H9 (cell line): ENCODE data around the gene COPS4. TPM values are rescaled to one million over a fixed set of nuclear protein-coding genes. Genes with fewer than 3 reads are reported as not detected.

ENCODE experiments used
- DNase-seq: peaks from one replicate; pipeline ENCODE4 v3.0.0-alpha.2; 2017
- H2AFZ ChIP-seq: one replicate; pipeline ENCODE4 v1.6.1; 2013; ENCODE audit warnings: mild to moderate bottlenecking, low read length, control low read depth, moderate library complexity
- H2AK5ac ChIP-seq: 2 replicates; pipeline ENCODE4 v1.6.1; 2013; ENCODE audit warnings: low read length, control low read depth, mixed read lengths; ENCODE audit not compliant: insufficient read length
- H2BK120ac ChIP-seq: one replicate; pipeline ENCODE4 v1.6.1; 2013; ENCODE audit warnings: low read depth, mild to moderate bottlenecking, low read length, control low read depth, inconsistent platforms; ENCODE audit not compliant: poor library complexity, severe bottlenecking
- H2BK12ac ChIP-seq: 2 replicates; pipeline ENCODE4 v1.6.1; 2013; ENCODE audit warnings: low read length, control low read depth, mixed read lengths, low read depth; ENCODE audit not compliant: insufficient read length
- H2BK15ac ChIP-seq: 2 replicates; pipeline ENCODE4 v1.6.1; 2013; ENCODE audit warnings: low read depth, low read length, control low read depth
- H2BK20ac ChIP-seq: one replicate; pipeline ENCODE4 v1.6.1; 2013; ENCODE audit warnings: low read depth, mild to moderate bottlenecking, low read length, control low read depth, inconsistent platforms; ENCODE audit not compliant: poor library complexity, severe bottlenecking
- H2BK5ac ChIP-seq: 2 replicates; pipeline ENCODE4 v1.6.1; 2013; ENCODE audit warnings: low read length, control low read depth, mixed read lengths; ENCODE audit not compliant: insufficient read length
- H3K14ac ChIP-seq: 2 replicates; pipeline ENCODE4 v1.6.1; 2013; ENCODE audit warnings: low read length, control low read depth; ENCODE audit not compliant: insufficient read depth
- H3K18ac ChIP-seq: 2 replicates; pipeline ENCODE4 v1.6.1; 2013; ENCODE audit warnings: low read depth, mild to moderate bottlenecking, mixed read lengths, low read length, control low read depth; ENCODE audit not compliant: insufficient read length
- H3K23ac ChIP-seq: 2 replicates; pipeline ENCODE4 v1.6.1; 2013; ENCODE audit warnings: low read length, control low read depth, mixed read lengths, low read depth; ENCODE audit not compliant: insufficient read length
- H3K23me2 ChIP-seq: 2 replicates; pipeline ENCODE4 v1.6.1; 2013; ENCODE audit warnings: low read depth, mild to moderate bottlenecking, mixed read lengths, low read length, control low read depth; ENCODE audit not compliant: insufficient read length, poor library complexity, severe bottlenecking
- H3K27ac ChIP-seq: 2 replicates; pipeline ENCODE4 v1.5.1; 2013; ENCODE audit warnings: low read length, control low read depth, mixed read lengths, low read depth; ENCODE audit not compliant: insufficient read length
- H3K27me3 ChIP-seq: 2 replicates; pipeline ENCODE4 v1.6.1; 2013; ENCODE audit warnings: low read length, control low read depth, inconsistent platforms; ENCODE audit not compliant: insufficient read depth
- H3K4ac ChIP-seq: 2 replicates; pipeline ENCODE4 v1.6.1; 2013; ENCODE audit warnings: low read depth, mild to moderate bottlenecking, control low read depth, inconsistent platforms, low read length, moderate library complexity
- H3K4me1 ChIP-seq: 2 replicates; pipeline ENCODE4 v1.6.1; 2013; ENCODE audit warnings: low read length, control low read depth, inconsistent platforms; ENCODE audit not compliant: insufficient read depth
- H3K4me2 ChIP-seq: 2 replicates; pipeline ENCODE4 v1.6.1; 2013; ENCODE audit warnings: low read length, control low read depth, mixed read lengths; ENCODE audit not compliant: insufficient read length, insufficient read depth
- H3K56ac ChIP-seq: 2 replicates; pipeline ENCODE4 v1.6.1; 2013; ENCODE audit warnings: low read depth, mild to moderate bottlenecking, mixed read lengths, low read length, control low read depth; ENCODE audit not compliant: insufficient read length
- H3K79me1 ChIP-seq: 2 replicates; pipeline ENCODE4 v1.6.1; 2013; ENCODE audit warnings: low read depth, mild to moderate bottlenecking, moderate library complexity, low read length, control low read depth, inconsistent platforms; ENCODE audit not compliant: insufficient read depth, poor library complexity, severe bottlenecking
- H3K79me2 ChIP-seq: 2 replicates; pipeline ENCODE4 v1.6.1; 2013; ENCODE audit warnings: low read length, control low read depth, inconsistent platforms; ENCODE audit not compliant: insufficient read depth
- H3K9ac ChIP-seq: 2 replicates; pipeline ENCODE4 v1.6.1; 2013; ENCODE audit warnings: low read length, control low read depth, mixed read lengths; ENCODE audit not compliant: insufficient read length; ENCODE audit errors: extremely low read depth
- H3K9me3 ChIP-seq: one replicate; pipeline ENCODE4 v1.6.1; 2013; ENCODE audit warnings: low read depth, low read length, inconsistent platforms; ENCODE audit not compliant: control insufficient read depth
- H3T11ph ChIP-seq: one replicate; pipeline ENCODE4 v1.6.1; 2013; ENCODE audit warnings: mild to moderate bottlenecking, low read length, control low read depth, inconsistent platforms
- H4K20me1 ChIP-seq: one replicate; pipeline ENCODE4 v1.6.1; 2013; ENCODE audit not compliant: control insufficient read depth, insufficient read length, insufficient read depth
- H4K5ac ChIP-seq: 2 replicates; pipeline ENCODE4 v1.6.1; 2013; ENCODE audit warnings: low read depth, mild to moderate bottlenecking, mixed read lengths, low read length, control low read depth; ENCODE audit not compliant: insufficient read length
- H4K8ac ChIP-seq: replicated peaks from 2 replicates; pipeline ENCODE4 v1.6.1; 2013; ENCODE audit warnings: low read length, control low read depth, mixed read lengths, low read depth; ENCODE audit not compliant: insufficient read length
- H4K91ac ChIP-seq: 2 replicates; pipeline ENCODE4 v1.6.1; 2013; ENCODE audit warnings: low read depth, mild to moderate bottlenecking, moderate library complexity, mixed read lengths, low read length, control low read depth; ENCODE audit not compliant: insufficient read length
- H3K27ac Mint-ChIP-seq, 3 experiments: 2 replicates in 2 of 3; 3 replicates in 1 of 3; pipeline ENCODE4 v1.8.0; 2020 to 2021; ENCODE audit warnings: mixed read lengths in 3 of 3, mild to moderate bottlenecking in 1 of 3, moderate library complexity in 1 of 3
- H3K27me3 Mint-ChIP-seq: 2 replicates; pipeline ENCODE4 v1.8.0; 2021; ENCODE audit warnings: low read depth, mild to moderate bottlenecking, moderate library complexity, mixed read lengths
- H3K36me3 Mint-ChIP-seq, 3 experiments: 2 replicates in 2 of 3; 3 replicates in 1 of 3; pipeline ENCODE4 v1.8.0; 2020 to 2021; ENCODE audit warnings: low read depth in 3 of 3, mixed read lengths in 3 of 3; ENCODE audit not compliant: insufficient read depth in 1 of 3
- H3K4me1 Mint-ChIP-seq, 2 experiments: 2 replicates each; pipeline ENCODE4 v1.8.0; 2020; ENCODE audit warnings: mixed read lengths in 2 of 2
- H3K4me3 Mint-ChIP-seq, 2 experiments: 2 replicates in 1 of 2; 3 replicates in 1 of 2; pipeline ENCODE4 v1.8.0; 2020 to 2021; ENCODE audit warnings: mild to moderate bottlenecking in 2 of 2, mixed read lengths in 2 of 2, moderate library complexity in 1 of 2
- H3K9me3 Mint-ChIP-seq, 2 experiments: 2 replicates in 1 of 2; 3 replicates in 1 of 2; pipeline ENCODE4 v1.8.0; 2020; ENCODE audit warnings: mild to moderate bottlenecking in 2 of 2, mixed read lengths in 2 of 2, moderate library complexity in 1 of 2
- CTCF ChIP-seq: fragments of 200-600 bp; sonication (generic); conservative IDR thresholded peaks from 3 replicates; pipeline ENCODE4 v1.8.0; 2021; ENCODE audit warnings: antibody characterized with exemption, mild to moderate bottlenecking
- WGBS: extraction: QIAGEN DNeasy Blood & Tissue Kit; methylation state at CpG from one replicate; pipeline ENCODE4 v1.1.7; 2013; ENCODE audit warnings: missing lambda C conversion rate, low lambda C conversion rate, mixed read lengths; ENCODE audit not compliant: insufficient read length; ENCODE audit errors: extremely low coverage; 5-methylcytosine and 5-hydroxymethylcytosine counted together
- total RNA-seq: library from RNA; stranded (reverse); gene quantifications from 2 replicates; pipeline ENCODE4 v1.2.1, GENCODE V29; 2021

The COPS4 gene
- total RNA-seq, 1 experiment from 2014 or later: 39.9 TPM

DNA sequence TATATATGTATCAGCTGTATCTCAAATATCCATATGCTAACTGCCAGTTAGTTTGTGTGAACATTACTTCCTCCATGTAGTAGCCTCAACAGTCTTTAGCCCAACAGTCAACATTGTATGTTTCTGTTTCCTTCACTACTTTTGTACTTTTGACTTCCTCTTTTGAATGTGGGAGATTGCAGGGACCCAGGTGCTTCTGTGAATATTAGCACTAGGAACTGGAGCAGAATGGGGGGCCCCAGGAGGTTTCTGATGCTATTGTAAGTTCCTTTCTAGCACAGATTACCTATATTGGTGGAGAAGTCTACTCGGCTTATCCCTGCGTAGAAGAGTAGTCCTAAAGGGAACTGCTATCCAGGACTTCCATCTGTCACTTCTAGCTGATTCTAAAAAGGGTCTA lies 77.2 kb downstream of the COPS4 start:
- H3K4me2 ChIP-seq: no peak overlapping the region
- H2BK15ac ChIP-seq: no peak overlapping the region
- H3K79me1 ChIP-seq: no peaks in the 10 kb centered on the region
- H3K4me3 Mint-ChIP-seq: no peak overlapping the region
- no peak overlapping the region for H2BK20ac ChIP-seq
- H3K27me3 ChIP-seq: no peaks in the 10 kb centered on the region
- H3K9me3 Mint-ChIP-seq: no peaks in the 10 kb centered on the region; a peak in 1 of 5 replicates
- no peak overlapping the region for H4K91ac ChIP-seq
- no peak overlapping the region for H2BK12ac ChIP-seq
- no peaks in the 10 kb centered on the region for H3K4me1 ChIP-seq
- H3K27me3 Mint-ChIP-seq: peaks cover 13% of the 10 kb centered on the region
- H3K36me3 Mint-ChIP-seq: no peaks in the 10 kb centered on the region
- H4K5ac ChIP-seq: no peak overlapping the region
- no peak overlapping the region for H2BK5ac ChIP-seq
- DNase-seq: no peak
- no peak overlapping the region for H3K14ac ChIP-seq
- no peaks in the 10 kb centered on the region for H4K20me1 ChIP-seq
- no peak overlapping the region for H3K56ac ChIP-seq
- no peak overlapping the region for H3K18ac ChIP-seq
- H3K27ac Mint-ChIP-seq: no peak overlapping the region
- H2AK5ac ChIP-seq: no peak overlapping the region
- H3K4ac ChIP-seq: no peak overlapping the region
- H3K27ac ChIP-seq: no peak overlapping the region
- TF ChIP-seq CTCF: no peak
- H3K9me3 ChIP-seq: no peaks in the 10 kb centered on the region
- peaks cover 5% of the 10 kb centered on the region for H3K23me2 ChIP-seq
- no peak overlapping the region for H3K23ac ChIP-seq
- H3K79me2 ChIP-seq: no peaks in the 10 kb centered on the region
- no peak overlapping the region for H3T11ph ChIP-seq
- H4K8ac ChIP-seq: no peak overlapping the region
- H3K4me1 Mint-ChIP-seq: peaks cover 37 to 38% of the 10 kb centered on the region in 2 experiments
- no peak overlapping the region for H2AFZ ChIP-seq
- no CpG with 5 or more reads among the region's 2 CpGs for WGBS
- H2BK120ac ChIP-seq: no peak overlapping the region
- H3K9ac ChIP-seq: no peak overlapping the region
